HPDE6-E6E7 (cell line): ENCODE measurements around the gene FAM228A.
A peak's percentile ranks its signal among the peaks of the same experiment; 100 is the strongest.
"Not testable (repeated sequence)": the region's sequence is repeated elsewhere in the genome, so short reads cannot be mapped to it uniquely, and the experiment has no call there.

Experiments used
- DNase-seq: peaks from one replicate; pipeline ENCODE4 v3.0.0; 2011; ENCODE audit warnings: missing footprints; ENCODE audit errors: extremely low spot score

The FAM228A gene

GRCh38 chr2:24174851-24175277, at the start of gene FAM228A:
Gene FAM228A, plus strand, starts transcription at chr2:24175053. Its CDS starts 428 bp downstream, at chr2:24175481.
- DNase-seq = no peak

- no peak for DNase-seq
Measured at GRCh38 chr2:24125956-24126355, 48.9 kb upstream of the FAM228A start.

- no peak for DNase-seq
Measured at GRCh38 chr2:24132543-24132942, 42.3 kb upstream of the FAM228A start.

- not testable (repeated sequence) for DNase-seq
Measured at GRCh38 chr2:24140305-24140704, 34.5 kb upstream of the FAM228A start.

- no peak for DNase-seq
Measured at GRCh38 chr2:24147364-24147763, 27.5 kb upstream of the FAM228A start.

- DNase-seq = no peak
Measured at GRCh38 chr2:24152413-24153197, 22.2 kb upstream of the FAM228A start.

- no peak for DNase-seq
Measured at GRCh38 chr2:24153478-24153877, 21.4 kb upstream of the FAM228A start.

- DNase-seq = no peak
Measured at GRCh38 chr2:24158131-24158530, 16.7 kb upstream of the FAM228A start.

- no peak for DNase-seq
Measured at GRCh38 chr2:24159708-24160107, 15.1 kb upstream of the FAM228A start.

GRCh38 chr2:24160761-24161160, 14.1 kb upstream of the FAM228A start:
- no peak for DNase-seq

- DNase-seq = no peak
Measured at GRCh38 chr2:24162494-24162893, 12.4 kb upstream of the FAM228A start.

GRCh38 chr2:24163186-24163585, 11.7 kb upstream of the FAM228A start:
- no peak for DNase-seq

- DNase-seq = no peak
Measured at GRCh38 chr2:24163601-24164000, 11.3 kb upstream of the FAM228A start.

- peak; percentile 47 for DNase-seq
Measured at GRCh38 chr2:24164416-24164973, 10.4 kb upstream of the FAM228A start.

- DNase-seq = no peak
Measured at GRCh38 chr2:24169023-24169422, 5.8 kb upstream of the FAM228A start.

GRCh38 chr2:24175631-24176187, 856 bp downstream of the FAM228A start:
- no peak for DNase-seq

GRCh38 chr2:24176326-24176725, 1.5 kb downstream of the FAM228A start:
- DNase-seq = no peak

GRCh38 chr2:24179683-24180082, 4.8 kb downstream of the FAM228A start:
- DNase-seq = no peak

GRCh38 chr2:24181849-24182248, 7.0 kb downstream of the FAM228A start:
- no peak for DNase-seq

- DNase-seq = no peak
Measured at GRCh38 chr2:24182507-24182906, 7.7 kb downstream of the FAM228A start.

GRCh38 chr2:24183366-24184069, 8.7 kb downstream of the FAM228A start:
- no peak for DNase-seq

- DNase-seq = no peak
Measured at GRCh38 chr2:24189551-24189950, 14.7 kb downstream of the FAM228A start.
